HT-29 (cell line): Measurements from ENCODE around the gene C12orf50. TPM values are rescaled to one million over a fixed set of nuclear protein-coding genes. Genes with fewer than 3 reads are reported as not detected.
"Not testable (repeated sequence)": the region's sequence is repeated elsewhere in the genome, so short reads cannot be mapped to it uniquely, and the experiment has no call there.

Source experiments
- DNase-seq: peaks from one replicate; pipeline ENCODE4 v3.0.0-alpha.2; 2015; ENCODE audit warnings: low spot score
- total RNA-seq: library from RNA; depleted of rRNA; stranded (reverse); fragments of >200 nt; shearing (Covaris generic); gene quantifications from 2 replicates; pipeline ENCODE4 v1.2.3, GENCODE V29; 2014

The C12orf50 gene
- total RNA-seq, 1 experiment from 2014 or later: not detected

GRCh38 chr12:87991483-87991882, 37.7 kb downstream of the C12orf50 start:
- DNase-seq: no peak

- no peak for DNase-seq
These were observed 40.7 kb downstream of the C12orf50 start for GRCh38 chr12:87988534-87988933.

- no peak for DNase-seq
These were observed 44.0 kb downstream of the C12orf50 start for GRCh38 chr12:87985069-87985675.

GRCh38 chr12:87982208-87982607, 47.0 kb downstream of the C12orf50 start:
- no peak for DNase-seq

- DNase-seq: no peak
These were observed 47.7 kb downstream of the C12orf50 start for GRCh38 chr12:87981495-87981894.

- no peak for DNase-seq
These were observed 53.3 kb downstream of the C12orf50 start for GRCh38 chr12:87975879-87976278.

- DNase-seq: peak; percentile 9
These were observed 61.3 kb downstream of the C12orf50 start for GRCh38 chr12:87967871-87968270.

DNA sequence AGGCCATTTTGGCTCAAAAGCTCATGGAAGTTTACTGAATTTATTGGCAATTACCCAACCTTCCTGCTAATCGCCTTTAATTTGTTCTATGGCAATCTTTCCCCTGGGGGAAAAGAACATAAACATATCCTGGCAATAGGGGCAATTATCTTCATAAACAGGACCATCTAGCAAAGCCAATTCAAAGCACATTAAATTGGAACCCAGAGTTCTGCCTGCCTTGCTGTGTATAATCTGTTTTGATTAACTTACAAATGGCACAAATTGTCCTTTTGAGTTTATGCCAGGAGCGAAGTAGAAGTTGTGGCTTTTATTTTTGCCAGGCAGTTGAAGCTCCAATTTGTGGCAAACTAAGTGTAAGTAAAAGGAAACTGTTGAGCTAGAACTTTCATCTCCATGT, 68.6 kb downstream of the C12orf50 start:
- DNase-seq: no peak

DNA sequence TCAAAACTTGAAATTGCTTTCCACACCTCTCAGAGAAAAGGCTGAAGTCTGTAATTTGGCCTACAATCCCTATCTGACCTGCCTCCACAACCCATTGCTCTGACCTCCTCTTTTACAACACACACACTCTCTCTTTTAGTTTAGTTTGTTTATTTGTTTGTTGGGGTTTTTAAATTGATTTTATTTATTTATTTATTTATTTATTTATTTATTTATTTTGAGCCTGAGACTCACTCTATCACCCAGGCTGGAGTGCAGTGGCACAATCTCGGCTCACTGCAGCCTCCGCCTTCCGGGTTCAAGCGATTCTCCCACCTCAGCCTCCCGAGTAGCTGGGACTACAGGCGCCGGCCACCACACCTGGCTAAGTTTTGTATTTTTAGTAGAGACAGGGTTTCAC, 75.2 kb downstream of the C12orf50 start:
- not testable (repeated sequence) for DNase-seq

GRCh38 chr12:87953256-87953860, 75.8 kb downstream of the C12orf50 start:
- peak; percentile 54 for DNase-seq

DNA sequence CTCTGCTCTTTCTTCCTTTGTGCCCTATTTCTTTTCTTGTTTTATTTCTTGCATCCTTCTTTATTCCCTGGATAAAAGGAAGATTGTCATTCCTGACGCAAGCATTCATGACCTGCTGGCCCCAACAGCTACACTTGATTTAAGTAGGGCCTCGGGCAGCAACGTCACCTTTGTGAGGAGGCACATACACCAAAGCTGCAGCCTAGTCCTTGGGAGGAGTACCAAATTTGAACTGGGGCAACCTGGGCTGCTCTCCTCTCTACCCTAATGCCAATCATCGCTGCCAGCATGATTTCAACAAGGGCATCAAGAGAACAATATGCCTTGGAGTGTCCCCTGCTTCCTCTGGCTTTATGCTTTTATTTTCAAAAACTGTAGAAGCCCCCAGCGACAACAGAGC, 76.4 kb downstream of the C12orf50 start:
- DNase-seq: no peak

DNA sequence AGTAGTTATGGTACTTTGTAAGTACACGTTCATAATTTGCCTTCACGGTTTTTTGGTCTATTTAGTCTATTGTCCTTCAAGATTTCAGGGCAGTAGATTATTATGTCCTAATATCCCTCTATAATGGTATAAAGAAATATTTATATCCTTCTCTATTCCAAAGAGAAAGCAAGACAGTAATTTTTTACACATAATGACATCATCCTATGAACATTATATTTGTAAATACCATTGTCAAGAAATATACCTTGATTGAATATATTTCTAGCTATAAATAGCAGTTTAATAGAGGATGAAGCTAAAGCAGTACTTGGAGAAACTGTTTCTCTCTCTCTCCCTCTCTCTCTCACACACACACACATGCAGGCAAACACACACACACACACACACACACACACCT, 77.0 kb downstream of the C12orf50 start:
- DNase-seq: no peak

DNA sequence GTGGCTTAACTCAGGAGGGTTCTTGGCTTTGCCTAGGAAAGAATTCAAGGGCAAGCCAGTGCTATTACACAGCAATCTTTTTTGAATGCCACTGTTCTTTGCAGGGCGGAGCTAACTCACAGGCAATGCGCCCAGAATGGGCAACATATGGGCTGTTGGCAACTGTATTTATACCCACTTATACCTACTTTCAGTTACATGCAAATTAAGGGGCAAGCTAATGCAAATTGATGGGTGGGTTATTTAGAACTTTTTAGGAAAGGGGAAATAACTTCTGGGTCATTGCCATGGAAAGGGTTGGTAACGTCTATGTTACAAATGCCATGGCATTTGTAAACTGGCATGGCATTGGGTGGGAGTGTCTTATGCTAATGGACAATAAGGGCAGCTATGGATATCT, 85.4 kb downstream of the C12orf50 start:
- DNase-seq: no peak

DNA sequence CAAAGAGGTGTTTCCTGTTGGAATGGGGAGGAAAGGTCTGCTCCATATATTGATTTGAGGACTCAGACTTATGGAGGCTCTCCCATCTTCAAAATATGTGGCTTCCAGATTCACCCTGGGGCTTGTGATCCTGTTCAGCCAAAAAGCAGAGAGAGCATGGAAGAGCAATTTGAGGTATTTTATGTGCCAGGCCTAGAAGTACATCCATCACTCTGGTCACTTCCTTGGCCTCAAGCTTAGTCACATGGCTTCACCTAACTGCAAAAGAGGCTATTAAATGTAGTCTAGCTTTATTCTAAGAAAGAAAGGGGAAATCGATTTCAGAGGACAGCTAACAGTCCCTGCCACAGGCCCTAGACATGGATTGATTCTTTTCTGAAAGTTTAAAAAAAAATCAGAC, 86.2 kb downstream of the C12orf50 start:
- no peak for DNase-seq

- no peak for DNase-seq
These were observed 90.0 kb downstream of the C12orf50 start for GRCh38 chr12:87939182-87939581.

- DNase-seq: no peak
These were observed 94.0 kb downstream of the C12orf50 start for GRCh38 chr12:87935216-87935615.

DNA sequence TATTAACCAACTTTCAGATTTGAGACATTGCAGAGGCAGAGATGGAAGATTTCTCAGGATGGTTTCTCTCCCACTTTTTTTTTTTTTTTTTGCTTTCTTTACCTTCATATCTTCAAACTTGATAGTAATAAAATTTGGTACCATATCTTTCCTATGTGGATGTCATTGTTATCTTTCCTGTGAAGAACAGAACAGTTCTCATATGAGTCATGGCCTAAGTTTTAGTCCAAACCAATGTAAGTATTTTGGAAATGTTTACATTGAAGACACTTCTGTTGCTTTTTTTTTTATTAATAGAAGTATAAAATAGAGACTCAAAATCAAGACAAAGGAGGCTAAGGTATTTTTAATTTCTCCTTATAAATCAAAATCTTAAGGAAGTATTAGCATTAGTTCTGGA, 95.2 kb downstream of the C12orf50 start:
- DNase-seq: no peak

GRCh38 chr12:87931812-87932211, 97.4 kb downstream of the C12orf50 start:
- DNase-seq: no peak

GRCh38 chr12:87930627-87931026, 98.6 kb downstream of the C12orf50 start:
- no peak for DNase-seq
